Erythroblast (primary cell): ENCODE results near the gene PLCXD1.

Experiments
- GATA1 ChIP-seq: IDR thresholded peaks from 2 replicates; pipeline ENCODE4 v1.6.1; 2011; ENCODE audit warnings: low read depth, mild to moderate bottlenecking, control low read depth, low read length, moderate library complexity
- POLR2A ChIP-seq: IDR thresholded peaks from 2 replicates; pipeline ENCODE4 v1.6.1; 2011; ENCODE audit warnings: mild to moderate bottlenecking, low read length

DNA sequence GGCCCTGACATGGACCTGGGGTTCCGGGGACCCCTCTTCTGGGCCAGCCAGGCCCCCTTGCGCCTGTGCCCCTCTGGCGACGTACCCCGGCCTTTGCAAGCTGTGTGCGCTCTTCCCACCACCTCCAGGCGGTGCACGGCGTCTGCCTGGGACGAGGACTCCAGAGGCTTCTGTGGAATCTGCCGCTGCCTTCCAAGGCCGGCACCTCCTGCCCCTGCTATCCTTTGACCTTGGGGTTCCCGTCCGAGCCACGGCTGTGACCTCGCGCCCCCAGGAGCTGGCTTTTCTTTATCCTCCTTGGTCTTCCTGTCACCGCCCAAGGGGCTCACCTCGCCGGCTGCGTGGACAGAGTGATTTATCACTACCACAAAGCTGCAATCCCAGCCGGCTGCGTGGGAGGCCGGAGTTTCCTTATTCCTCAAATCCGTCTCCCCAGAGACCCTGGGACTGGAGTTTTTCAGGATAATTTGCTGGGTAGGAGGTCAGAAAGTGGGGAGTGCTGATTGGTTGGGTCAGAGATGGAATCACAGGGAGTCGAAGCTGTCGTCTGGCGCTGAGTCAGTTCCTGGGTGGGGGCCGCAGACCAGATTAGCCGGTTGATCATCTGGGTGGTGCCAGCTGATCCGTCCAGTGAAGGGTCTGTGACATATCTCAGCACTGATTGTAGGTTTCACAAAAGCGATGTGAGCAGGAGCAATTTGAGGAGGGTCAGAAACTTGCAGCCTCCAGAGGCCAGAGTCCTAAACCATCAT is 19.8 kb upstream of the PLCXD1 start:
- TF ChIP-seq POLR2A (no peak), GATA1 (no peak)
